ENCODE data around the gene MYRF. TPM values are rescaled to one million over a fixed set of nuclear protein-coding genes. Genes with fewer than 3 reads are reported as not detected.

MYRF gene
- total and polyA plus RNA-seq, 2 of the 4 experiments (the other 2 are of a cell fraction): 1.6 to 10.7 TPM

DNA sequence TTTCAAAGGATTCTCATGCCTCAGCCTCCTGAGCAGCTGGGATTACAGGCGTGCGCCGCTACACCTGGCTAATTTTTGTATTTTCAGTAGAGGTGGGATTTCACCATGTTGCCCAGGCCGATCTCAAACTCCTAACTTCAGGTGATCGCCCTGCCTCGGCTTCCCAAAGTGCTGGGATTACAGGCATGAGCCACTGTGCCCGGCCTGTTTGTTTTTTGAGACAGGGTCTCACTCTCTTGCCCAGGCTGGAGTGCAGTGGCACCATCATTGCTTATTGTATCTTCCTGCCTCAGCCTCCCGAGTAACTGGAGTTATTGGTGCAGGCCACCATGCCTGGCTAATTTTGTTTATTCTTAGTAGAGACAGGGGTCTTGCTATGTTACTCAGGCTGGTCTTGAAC, 83.8 kb downstream of the MYRF start:
- H2AK5ac ChIP-seq (ENCODE audit: low read depth, low read length): no peak overlapping the region
- no peak for TF ChIP-seq MAZ (IDR thresholded peaks at IDR 0.05; ENCODE audit: borderline replicate concordance, low read depth, low read length)
- TF ChIP-seq RCOR1 (IDR thresholded peaks at IDR 0.05; ENCODE audit: insufficient replicate concordance, low read length): no peak
- TF ChIP-seq BHLHE40 (IDR thresholded peaks at IDR 0.05; ENCODE audit: low read depth, low read length): no peak
- no peak for TF ChIP-seq RFX5 (IDR thresholded peaks at IDR 0.05; ENCODE audit: low read depth, low read length)
- TF ChIP-seq RAD21 (IDR thresholded peaks at IDR 0.05; ENCODE audit: low read length): no peak
- H2AFZ ChIP-seq (replicated peaks; ENCODE audit: low read length, poor library complexity): no peak overlapping the region
- H3K9me3 ChIP-seq (ENCODE audit: control insufficient read depth, insufficient read depth, low read length): no peaks in the 10 kb centered on the region
- no peak overlapping the region for H3K4ac ChIP-seq (ENCODE audit: low read depth, low read length)
- CTCF ChIA-PET: no interaction called here
- no peak overlapping the region for H3K23ac ChIP-seq (ENCODE audit: low read depth, low read length)
- peaks cover 7% of the 10 kb centered on the region; the same call in 1 of the 2 replicates for H3K4me1 ChIP-seq (ENCODE audit: control insufficient read depth, insufficient read depth, low read length)
- peaks cover 26% of the 10 kb centered on the region for H3K36me3 ChIP-seq (ENCODE audit: control insufficient read depth, insufficient read depth, low read length)
- H4K5ac ChIP-seq (ENCODE audit: low read depth, low read length): no peak overlapping the region
- POLR2A ChIA-PET (ENCODE audit: unreplicated experiment): no interaction called here
- no peak overlapping the region for H2BK20ac ChIP-seq (ENCODE audit: low read depth, low read length)
- no peak overlapping the region for H2AK9ac ChIP-seq (replicated peaks; ENCODE audit: low read depth, low read length, poor library complexity)
- ATAC-seq (ENCODE audit: low read depth): no peak
- no peak overlapping the region for H3K4me3 ChIP-seq (ENCODE audit: insufficient read depth, low read depth, low read length)
- H4K20me1 ChIP-seq (ENCODE audit: insufficient read depth, low read length): peaks cover 40% of the 10 kb centered on the region; the same call in 1 of the 2 replicates
- no peak overlapping the region for H2BK5ac ChIP-seq (ENCODE audit: low read depth, low read length, poor library complexity, severe bottlenecking)
- H3K4me2 ChIP-seq (ENCODE audit: low read depth, low read length): no peak overlapping the region
- 60% methylated on average over 1 of the region's 8 CpGs; no CpG with 5 or more reads in 1 of the 2 experiments for WGBS, 2 experiments (ENCODE audit: extremely low coverage in 2 of 2, insufficient read length in 1 of 2)
- H3K27ac ChIP-seq (ENCODE audit: insufficient read depth, low read length): no peak overlapping the region
- no peaks in the 10 kb centered on the region for H3K27me3 ChIP-seq (ENCODE audit: control insufficient read depth, insufficient read depth, low read length)
- H3K14ac ChIP-seq (replicated peaks; ENCODE audit: low read depth, low read length): no peak overlapping the region
- H2BK15ac ChIP-seq (ENCODE audit: low read depth, low read length): no peak overlapping the region
- H4K8ac ChIP-seq (ENCODE audit: low read depth in 2 of 2, low read length in 2 of 2): no peak overlapping the region
- H3K56ac ChIP-seq (ENCODE audit: extremely low read depth, insufficient read depth, low read length): no peak overlapping the region
- no peak overlapping the region for H2BK120ac ChIP-seq (ENCODE audit: low read depth, low read length)
- dilution Hi-C loops (cut with HindIII; ENCODE audit: low sequenced_read_pairs, unreplicated experiment): no loop called here
- no peak overlapping the region for H4K91ac ChIP-seq (ENCODE audit: insufficient read depth, low read depth, low read length)
- in situ Hi-C loops (cut with MboI; ENCODE audit: low sequenced_read_pairs): no loop called here
- intact Hi-C loops (cut with micrococcal nuclease): no loop called here
- H3K79me1 ChIP-seq (ENCODE audit: low read depth in 1 of 2, low read length in 2 of 2): peaks cover 8 to 68% of the 10 kb centered on the region in 2 experiments; a peak in 3 of 4 replicates
- no peak overlapping the region for H3K18ac ChIP-seq (ENCODE audit: low read depth, low read length)
- H3K9me1 ChIP-seq (ENCODE audit: insufficient read depth, low read length): peaks cover 19% of the 10 kb centered on the region
- H3K9ac ChIP-seq (ENCODE audit: low read depth, low read length): no peak overlapping the region
- no peak for DNase-seq
- no TSS peak for BruUV-seq (replicated peaks)
